GM12891 (cell line): ENCODE measurements around the gene TNRC6A.

ENCODE experiments used
- POLR2AphosphoS5 ChIP-seq: IDR thresholded peaks from 2 replicates; pipeline ENCODE4 v1.6.1; 2011; ENCODE audit warnings: low read depth, low read length, control low read depth
- POU2F2 ChIP-seq: IDR thresholded peaks from 2 replicates; pipeline ENCODE4 v1.6.1; 2011; ENCODE audit warnings: low read depth, mild to moderate bottlenecking, control low read depth, low read length, moderate library complexity
- SPI1 ChIP-seq: IDR thresholded peaks from 2 replicates; pipeline ENCODE4 v1.6.1; 2011; ENCODE audit warnings: low read depth, low read length, control low read depth

DNA sequence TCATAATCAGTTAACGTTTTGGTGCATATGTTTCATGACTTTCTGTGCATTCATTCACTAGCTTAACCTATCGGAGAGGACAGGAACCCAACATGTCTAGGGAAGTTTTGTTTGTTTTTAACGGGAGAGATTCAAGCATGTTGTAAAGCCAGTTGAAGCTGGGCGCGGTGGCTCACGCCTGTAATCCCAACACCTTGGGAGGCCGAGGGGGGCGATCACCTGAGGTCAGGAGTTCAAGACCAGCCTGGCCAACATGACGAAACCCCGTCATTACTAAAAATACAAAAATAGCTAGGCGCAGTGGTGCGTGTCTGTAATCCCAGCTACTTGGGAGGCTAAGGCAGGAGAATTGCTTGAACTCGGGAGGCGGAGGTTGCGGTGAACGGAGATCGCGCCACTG lies 1.4 kb upstream of the TNRC6A start:
- no peak for TF ChIP-seq POU2F2
- TF ChIP-seq SPI1, result no peak
- no peak for TF ChIP-seq POLR2AphosphoS5
